SU-DHL-6 (cell line): Measurements from ENCODE around the gene GRPR.
"Not testable (repeated sequence)": the region's sequence is repeated elsewhere in the genome, so short reads cannot be mapped to it uniquely, and the experiment has no call there.

Experiments
- H2AFZ ChIP-seq: fragments of 200-600 bp; sonication (generic); 2 replicates; pipeline ENCODE4 v1.6.1; 2014; ENCODE audit warnings: low read depth, mild to moderate bottlenecking, moderate library complexity, mixed read lengths, antibody characterized with exemption, low read length; ENCODE audit not compliant: severe bottlenecking
- H3F3A ChIP-seq: fragments of 200-600 bp; shearing (Covaris generic); 2 replicates; pipeline ENCODE4 v1.6.0; 2016; ENCODE audit warnings: antibody characterized with exemption, mild to moderate bottlenecking; ENCODE audit not compliant: insufficient read depth
- H3K27ac ChIP-seq: fragments of 200-600 bp; sonication (generic); 2 replicates; pipeline ENCODE4 v1.5.1; 2016; ENCODE audit warnings: low read depth, mild to moderate bottlenecking, low read length, moderate library complexity, mixed read lengths
- H3K27me3 ChIP-seq: fragments of 200-600 bp; sonication (generic), shearing (Covaris generic); 2 replicates; pipeline ENCODE4 v1.6.0; 2014; ENCODE audit warnings: mild to moderate bottlenecking, low read length
- H3K36me3 ChIP-seq: fragments of 200-600 bp; sonication (generic); 2 replicates; pipeline ENCODE4 v1.6.1; 2014; ENCODE audit warnings: mild to moderate bottlenecking, low read length, mixed read lengths
- H3K4me2 ChIP-seq: fragments of 300-600, 200-600 bp; shearing (Covaris generic), sonication (generic); 2 replicates; pipeline ENCODE4 v1.6.0; 2014; ENCODE audit warnings: low read length, low read depth, mild to moderate bottlenecking; ENCODE audit not compliant: poor library complexity, severe bottlenecking
- H3K4me3 ChIP-seq: fragments of 200-600 bp; sonication (generic); 2 replicates; pipeline ENCODE4 v1.5.1; 2014; ENCODE audit warnings: antibody characterized with exemption, low read length, mild to moderate bottlenecking, mixed read lengths; ENCODE audit not compliant: insufficient read depth, poor library complexity, severe bottlenecking
- H3K79me2 ChIP-seq: fragments of 200-600 bp; sonication (generic); 2 replicates; pipeline ENCODE4 v1.6.1; 2014; ENCODE audit warnings: mild to moderate bottlenecking, low read length, moderate library complexity; ENCODE audit not compliant: insufficient read depth
- H3K9ac ChIP-seq: fragments of 200-600 bp; sonication (generic); 2 replicates; pipeline ENCODE4 v1.7.0; 2014; ENCODE audit warnings: mild to moderate bottlenecking, low read length
- H3K9me2 ChIP-seq: fragments of 200-600 bp; sonication (generic); replicated peaks from 2 replicates; pipeline ENCODE4 v1.6.1; 2014; ENCODE audit warnings: low read length; ENCODE audit not compliant: insufficient read depth
- H3K9me3 ChIP-seq: fragments of 200-600 bp; sonication (generic); 2 replicates; pipeline ENCODE4 v1.6.1; 2014; ENCODE audit warnings: low read length, mixed read lengths; ENCODE audit not compliant: insufficient read depth
- H4K20me1 ChIP-seq: fragments of 200-600 bp; sonication (generic); 2 replicates; pipeline ENCODE4 v1.6.1; 2014; ENCODE audit warnings: low read depth, mild to moderate bottlenecking, antibody characterized with exemption, low read length, moderate library complexity, mixed read lengths
- CTCF ChIP-seq: fragments of 200-600 bp; sonication (generic); IDR thresholded peaks from one replicate; pipeline ENCODE4 v1.5.1; 2017; ENCODE audit warnings: antibody characterized with exemption, mild to moderate bottlenecking, low read length, moderate library complexity; ENCODE audit not compliant: insufficient read depth, poor library complexity, severe bottlenecking
- EZH2phosphoT487 ChIP-seq: fragments of 200-600 bp; sonication (generic), shearing (Covaris generic); conservative IDR thresholded peaks from 2 replicates; pipeline ENCODE4 v1.6.1; 2018; ENCODE audit warnings: mild to moderate bottlenecking, antibody characterized with exemption, low read length, moderate library complexity, mixed read lengths

GRPR gene

GRCh38 chrX:16144420-16144819 is 21.1 kb downstream of the GRPR start:
- no peak overlapping the region for H3K4me3 ChIP-seq
- H3K9ac ChIP-seq, result no peak overlapping the region
- H3K4me2 ChIP-seq, result no peak overlapping the region
- no peaks in the 10 kb centered on the region for H3K36me3 ChIP-seq
- H3K9me2 ChIP-seq, result no peaks in the 10 kb centered on the region
- no peaks in the 10 kb centered on the region for H3K79me2 ChIP-seq
- no peaks in the 10 kb centered on the region for H3F3A ChIP-seq
- no peaks in the 10 kb centered on the region for H3K9me3 ChIP-seq
- no peak overlapping the region for H3K27ac ChIP-seq
- no peak overlapping the region for H2AFZ ChIP-seq
- no peaks in the 10 kb centered on the region for H3K27me3 ChIP-seq
- no peak for TF ChIP-seq EZH2phosphoT487
- no peaks in the 10 kb centered on the region for H4K20me1 ChIP-seq

GRCh38 chrX:16145093-16145492 is 21.7 kb downstream of the GRPR start:
- H3K27ac ChIP-seq, H3K4me3 ChIP-seq, H3K27me3 ChIP-seq, H3K9me2 ChIP-seq, H3F3A ChIP-seq, H3K9ac ChIP-seq, H3K9me3 ChIP-seq, H2AFZ ChIP-seq, H3K36me3 ChIP-seq, H4K20me1 ChIP-seq, H3K4me2 ChIP-seq, H3K79me2 ChIP-seq: not testable (repeated sequence)

- no peaks in the 10 kb centered on the region for H3K27me3 ChIP-seq
- no peak overlapping the region for H3K9ac ChIP-seq
- no peaks in the 10 kb centered on the region for H3K79me2 ChIP-seq
- H2AFZ ChIP-seq, result no peak overlapping the region
- H3K27ac ChIP-seq, result no peak overlapping the region
- no peaks in the 10 kb centered on the region for H3K9me2 ChIP-seq
- H3K9me3 ChIP-seq, result no peaks in the 10 kb centered on the region
- H3F3A ChIP-seq, result no peaks in the 10 kb centered on the region
- TF ChIP-seq CTCF, result no peak
- TF ChIP-seq EZH2phosphoT487, result no peak
- no peaks in the 10 kb centered on the region for H4K20me1 ChIP-seq
- no peak overlapping the region for H3K4me2 ChIP-seq
- no peaks in the 10 kb centered on the region for H3K36me3 ChIP-seq
- no peak overlapping the region for H3K4me3 ChIP-seq
Observed at GRCh38 chrX:16145656-16146055, 22.3 kb downstream of the GRPR start.

GRCh38 chrX:16148896-16149295 is 25.5 kb downstream of the GRPR start:
- H3K27me3 ChIP-seq, result no peaks in the 10 kb centered on the region

More at GRCh38 chrX:16148896-16149295, 25.5 kb downstream of the GRPR start:
- Histone ChIP-seq H3F3A (no peaks in the 10 kb centered on the region), H3K9ac (no peak overlapping the region), H3K9me3 (no peaks in the 10 kb centered on the region), H3K9me2 (no peaks in the 10 kb centered on the region), H2AFZ (no peak overlapping the region), H3K4me2 (no peak overlapping the region), H4K20me1 (no peaks in the 10 kb centered on the region), H3K36me3 (no peaks in the 10 kb centered on the region), H3K4me3 (no peak overlapping the region), H3K79me2 (no peaks in the 10 kb centered on the region), H3K27ac (no peak overlapping the region)
- no peak for TF ChIP-seq CTCF
- TF ChIP-seq EZH2phosphoT487, result no peak
